Stimulated activated CD4-positive, alpha-beta T cell treated with anti-CD3 and anti-CD28 coated beads, Interleukin-4, amount 100 ng/mL, for 24 hours (primary cell): ENCODE measurements around the gene COA1.
"Not testable (repeated sequence)": the region's sequence is repeated elsewhere in the genome, so short reads cannot be mapped to it uniquely, and the experiment has no call there.

Experiments
- DNase-seq: peaks from one replicate; pipeline ENCODE4 v3.0.0-alpha.2; 2020

Gene COA1

DNA sequence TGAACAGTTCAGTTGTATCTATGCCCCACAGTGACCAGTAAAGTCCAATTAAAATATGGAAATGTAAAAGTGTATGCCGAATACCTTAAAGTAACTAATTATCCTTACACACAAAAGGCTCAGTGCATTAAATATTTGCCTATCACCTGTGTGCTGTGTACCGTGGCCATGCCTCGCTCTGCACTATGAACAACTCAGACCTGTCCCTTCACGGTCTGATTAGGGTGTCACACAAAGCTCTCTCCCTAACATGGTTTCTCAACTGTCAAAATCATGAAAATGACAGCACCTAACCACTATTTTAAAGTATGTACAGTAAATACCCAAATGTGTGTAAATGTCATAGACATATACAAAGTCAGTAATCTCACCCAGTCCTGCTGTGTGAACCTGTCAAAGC lies 103.3 kb downstream of the COA1 start:
- no peak for DNase-seq

DNA sequence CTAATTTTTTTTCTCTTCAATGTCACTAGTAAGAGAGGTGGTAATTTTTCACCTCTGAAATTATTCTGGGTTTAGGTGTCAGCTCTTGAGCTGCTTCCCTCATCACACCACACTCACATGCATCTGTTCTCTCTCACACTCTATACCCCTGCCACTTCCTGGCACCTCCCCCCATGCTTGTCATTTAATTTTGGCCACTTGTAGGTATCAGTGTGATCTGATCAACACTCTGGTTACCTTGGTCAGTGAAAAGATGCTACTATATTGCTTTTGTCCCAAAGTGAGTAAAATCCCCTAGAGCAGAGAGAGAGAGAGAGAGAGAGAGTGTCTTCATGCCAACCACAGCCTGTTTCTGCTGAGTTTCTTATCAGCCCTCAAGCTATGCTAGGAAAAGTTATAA lies 103.9 kb downstream of the COA1 start:
- peak; percentile 36 for DNase-seq

DNA sequence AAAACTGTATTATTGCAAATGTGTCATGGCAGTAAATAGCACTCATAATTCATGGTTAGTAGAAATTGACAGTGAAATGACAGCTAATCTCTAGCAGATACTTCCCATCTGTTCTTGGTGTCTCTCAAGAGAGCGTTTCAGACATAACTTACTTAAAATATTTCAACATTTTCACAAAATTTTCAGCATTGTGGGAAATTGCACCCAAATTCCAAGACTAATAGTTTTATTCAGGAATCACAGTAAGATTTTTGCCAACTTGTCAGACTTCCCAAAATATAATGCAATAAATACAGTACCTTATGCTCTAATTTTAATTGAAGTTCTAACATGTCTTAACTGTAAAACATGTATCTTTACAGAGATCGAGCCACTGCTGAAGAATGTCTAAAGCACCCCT lies 105.2 kb downstream of the COA1 start:
- no peak for DNase-seq

DNA sequence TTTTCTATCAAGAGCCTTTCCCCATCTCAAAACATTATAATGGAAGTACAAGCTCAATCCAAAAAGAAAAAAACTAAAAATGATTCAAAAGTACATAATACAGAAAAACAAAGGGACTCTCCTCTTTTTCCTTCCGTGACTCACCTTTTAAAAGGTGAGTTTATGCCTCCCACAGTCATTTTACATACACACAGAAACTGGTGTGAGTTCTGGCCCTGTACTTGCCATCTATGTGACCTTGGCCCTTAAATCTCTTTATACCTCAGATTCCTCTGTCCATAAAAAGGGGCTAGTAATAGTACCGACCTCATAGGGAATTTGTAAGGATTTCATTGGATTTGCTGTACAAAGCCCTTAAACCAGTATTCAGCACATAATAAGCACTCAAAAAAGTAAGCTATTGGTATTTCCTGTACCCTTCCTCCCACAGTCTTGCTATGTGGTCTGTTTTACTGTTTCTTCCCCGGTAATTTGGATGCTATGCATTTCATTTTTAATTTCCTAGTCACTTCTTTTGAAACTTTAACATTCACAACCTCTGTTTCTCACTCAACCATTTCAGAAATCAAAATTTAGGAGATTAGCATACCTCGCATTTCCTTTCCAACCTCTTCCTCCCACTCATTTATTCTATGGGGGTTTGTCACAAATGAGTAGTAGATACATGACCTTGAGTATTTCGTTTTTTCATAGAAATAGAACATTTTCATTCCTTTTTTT lies 107.4 kb downstream of the COA1 start:
- DNase-seq: no peak

DNA sequence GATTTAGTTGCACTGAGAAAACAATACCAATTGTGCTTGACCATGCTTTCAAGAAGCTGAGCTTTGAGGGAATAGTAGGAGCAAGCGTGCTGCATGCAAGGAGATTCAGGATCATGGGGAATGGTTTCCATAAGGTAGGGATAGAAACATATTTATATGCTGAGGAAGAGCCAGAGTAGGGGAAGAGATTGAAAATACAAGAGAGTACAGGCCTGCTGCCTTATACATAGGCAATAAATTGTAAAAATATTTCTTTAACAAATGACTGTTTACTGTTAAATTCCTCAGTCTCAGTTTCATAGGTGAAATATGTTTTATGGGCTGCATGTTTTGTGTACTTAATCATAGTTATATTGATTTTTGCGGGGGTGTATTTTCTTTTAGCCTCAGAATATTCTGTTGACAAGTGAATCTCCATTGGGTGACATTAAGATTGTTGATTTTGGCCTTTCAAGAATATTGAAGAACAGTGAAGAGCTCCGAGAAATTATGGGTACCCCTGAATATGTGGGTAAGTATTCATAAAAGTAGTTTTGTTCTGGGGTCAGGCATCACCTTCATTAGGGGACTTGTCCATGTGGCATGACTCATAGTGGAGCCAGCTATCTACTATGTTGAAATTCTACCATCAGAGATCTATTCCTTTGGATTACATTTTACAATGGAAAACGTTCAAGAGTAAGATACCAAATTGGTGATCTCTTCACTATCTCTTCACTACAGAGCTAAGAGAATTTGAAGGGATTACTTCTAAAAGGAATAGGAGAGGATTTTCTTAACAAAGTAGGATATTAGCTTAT lies 109.9 kb downstream of the COA1 start:
- no peak for DNase-seq

DNA sequence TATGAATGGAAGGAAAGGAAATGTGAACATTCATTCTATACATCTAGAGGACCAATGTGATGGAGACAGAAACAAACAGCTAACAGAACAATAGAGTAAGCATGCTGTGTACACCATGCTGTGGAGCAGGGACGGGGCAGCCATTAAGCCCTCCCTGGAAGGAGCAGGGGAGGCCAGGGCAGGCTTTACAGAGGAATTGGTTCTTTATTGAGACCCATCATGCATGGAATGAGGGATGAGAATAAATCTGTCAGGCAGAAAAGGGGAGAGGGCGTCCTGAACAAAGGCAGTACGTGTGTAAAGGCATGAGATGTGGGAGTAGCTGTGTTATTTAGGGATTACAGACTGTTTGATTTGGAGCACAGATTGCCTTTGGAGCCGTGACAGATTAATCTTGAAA lies 111.2 kb downstream of the COA1 start:
- no peak for DNase-seq

DNA sequence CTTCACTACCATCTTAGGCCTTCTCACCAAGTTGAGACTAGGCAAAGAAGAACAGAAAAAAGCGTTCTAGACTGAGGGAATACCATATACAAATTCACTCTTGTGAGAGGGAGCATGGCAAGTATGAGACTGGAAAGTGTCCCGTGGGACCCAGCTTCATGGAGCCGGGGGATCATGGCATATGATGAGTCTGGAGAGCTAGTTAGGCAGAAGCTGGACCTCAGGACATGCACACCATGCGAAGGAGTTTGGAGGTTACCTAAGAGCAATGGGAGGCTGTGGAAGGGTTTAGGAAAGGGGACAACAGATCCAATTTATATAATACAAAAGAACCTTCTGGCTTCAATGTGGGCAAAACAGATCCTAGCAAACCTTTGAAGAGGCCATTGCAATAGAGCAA lies 112.3 kb downstream of the COA1 start:
- DNase-seq: no peak

DNA sequence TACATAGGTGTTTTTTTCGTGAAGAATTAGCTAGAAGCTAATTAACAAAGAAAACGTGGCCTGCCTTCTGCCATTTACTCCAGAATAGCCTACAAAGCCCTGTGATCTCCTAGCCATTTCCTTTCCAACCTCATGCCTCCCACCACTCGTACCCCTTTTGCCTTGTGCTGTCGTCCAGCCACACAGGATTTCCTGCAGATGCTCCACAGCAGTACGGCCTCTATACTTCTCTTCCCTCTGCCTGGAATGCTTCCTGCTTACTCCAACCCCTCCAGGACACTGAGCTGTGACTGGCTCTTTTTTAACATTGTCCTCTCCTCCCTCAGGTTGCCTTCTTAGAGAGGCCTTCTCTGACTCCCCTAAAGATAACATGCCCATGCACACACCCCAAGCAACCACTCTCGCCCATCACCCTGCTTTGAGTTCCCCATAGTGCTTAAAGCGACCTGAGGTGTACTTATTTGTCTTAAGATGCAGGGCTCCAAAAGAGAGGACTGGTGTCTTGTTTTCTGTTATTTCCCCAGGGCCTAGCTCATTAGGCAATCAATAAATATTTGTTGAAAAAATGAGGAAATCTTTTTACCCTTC lies 113.7 kb downstream of the COA1 start:
- no peak for DNase-seq

DNA sequence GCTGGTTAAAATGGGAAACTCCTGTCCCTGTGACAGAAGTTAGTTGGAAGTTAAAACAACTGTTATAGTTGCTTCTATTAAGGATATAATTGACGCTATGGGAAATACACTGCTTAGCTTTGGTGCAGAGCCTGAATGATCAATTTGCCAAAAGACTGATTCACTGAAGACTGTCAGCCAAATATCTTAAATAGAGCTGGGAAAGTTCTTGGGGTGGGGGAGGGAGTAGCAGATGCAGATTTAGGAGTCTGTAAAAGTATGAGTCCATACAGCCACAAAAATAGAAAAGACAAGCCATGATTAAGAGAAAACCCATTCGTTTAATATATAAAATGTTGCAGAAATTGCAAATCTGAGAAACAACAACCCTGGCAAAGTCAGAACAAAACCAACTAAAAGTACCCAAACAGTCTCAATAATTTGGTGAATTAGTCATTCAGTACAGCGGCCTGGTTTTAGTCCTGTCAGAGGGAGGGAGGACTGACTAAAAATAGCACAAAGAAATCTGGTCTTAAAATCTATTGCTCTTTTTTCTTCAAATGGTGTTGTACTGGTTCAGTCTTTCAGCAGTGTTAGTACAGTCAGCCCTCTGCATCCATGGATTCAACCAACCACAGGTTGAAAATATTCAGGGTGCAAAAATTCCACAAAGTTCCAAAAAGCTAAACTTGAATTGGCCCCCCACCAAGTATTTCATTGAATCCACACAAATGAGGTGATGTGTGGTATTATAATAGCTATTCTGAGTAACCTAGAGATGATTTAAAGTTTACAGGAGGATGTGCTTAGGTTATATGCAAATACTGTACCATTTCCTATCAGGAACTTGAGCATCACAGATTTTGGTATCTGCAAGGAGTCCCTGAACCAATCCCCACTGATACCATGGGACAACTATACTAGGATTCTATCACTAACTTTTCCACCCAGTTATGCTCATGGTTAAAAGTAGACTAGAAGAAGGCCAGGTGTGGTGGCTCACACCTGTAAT lies 116.4 kb downstream of the COA1 start:
- DNase-seq: peak; percentile 38

DNA sequence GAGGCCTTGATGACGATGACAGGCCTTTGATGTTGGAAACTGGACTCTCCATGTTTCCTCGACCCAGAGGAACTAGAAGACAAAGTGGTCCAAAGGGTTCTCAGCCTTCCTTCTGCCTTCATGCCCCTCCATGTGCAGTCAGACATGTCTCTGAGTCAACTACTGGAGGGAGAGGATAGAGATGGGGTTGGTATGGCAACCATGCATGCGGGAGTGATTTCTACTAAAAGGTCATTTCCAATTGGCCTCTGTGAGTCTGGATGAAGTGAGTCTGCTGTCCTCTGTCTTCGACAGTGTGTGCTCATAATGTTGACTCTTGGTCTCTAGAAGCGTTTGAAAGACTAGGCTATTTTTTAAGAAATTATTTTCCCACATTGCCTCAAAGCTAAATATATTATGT lies 117.2 kb downstream of the COA1 start:
- DNase-seq: no peak

DNA sequence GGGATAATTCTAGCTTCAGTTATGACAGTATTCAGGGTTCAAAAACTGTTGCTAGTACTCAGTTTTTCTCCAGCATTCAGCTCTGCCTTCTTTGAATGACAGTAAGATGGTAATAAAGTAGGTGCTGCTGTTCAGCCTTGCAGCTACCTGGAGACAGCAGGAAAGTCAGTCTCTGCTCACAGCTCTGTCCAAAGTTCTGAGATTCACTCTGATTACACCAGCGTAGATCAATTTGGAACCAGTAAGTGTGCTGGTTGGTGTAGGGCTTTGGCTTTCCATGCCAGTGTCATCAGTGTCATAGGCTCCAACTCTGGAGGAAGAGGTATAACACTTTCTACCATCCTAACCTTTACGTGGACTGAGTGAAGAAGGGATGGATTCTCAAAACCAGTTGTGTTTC lies 120.2 kb downstream of the COA1 start:
- no peak for DNase-seq

DNA sequence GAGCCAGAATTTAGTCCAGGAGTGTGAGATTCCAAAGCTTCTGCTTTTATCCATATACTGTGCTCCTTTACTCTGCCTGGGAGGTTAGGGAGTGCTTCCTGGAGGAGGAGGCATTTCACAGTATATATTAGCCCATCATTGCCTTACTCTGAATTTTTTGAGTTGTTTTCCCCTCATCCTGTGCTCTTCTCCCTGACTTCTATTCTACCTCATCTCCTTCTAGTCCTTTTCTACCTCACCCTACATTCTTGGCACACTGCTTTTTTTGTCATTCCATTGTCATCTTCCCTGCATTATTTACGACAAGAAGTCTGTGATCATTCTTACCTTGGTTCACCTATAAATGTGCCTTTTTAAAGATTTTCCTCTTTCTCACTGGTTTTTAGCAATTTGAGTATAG lies 125.1 kb downstream of the COA1 start:
- DNase-seq: no peak

DNA sequence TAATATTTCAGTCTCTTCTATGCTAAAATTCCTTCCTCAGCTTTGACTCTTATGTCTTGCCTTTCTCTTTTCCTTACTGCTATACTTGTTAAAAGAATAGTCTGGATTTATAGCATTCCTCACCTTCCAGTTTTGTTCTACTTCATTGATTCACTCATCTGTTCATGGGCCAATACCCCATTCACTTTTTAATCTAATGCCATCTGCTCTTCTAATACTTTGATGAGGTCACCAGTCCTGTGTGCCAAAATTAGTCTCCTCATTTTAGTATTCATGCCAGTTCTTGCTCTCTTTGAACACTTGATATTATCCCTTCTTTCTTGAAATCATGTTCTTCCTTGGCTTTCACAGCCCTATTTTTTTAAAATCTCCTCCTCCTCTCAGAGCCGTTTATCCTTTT lies 127.1 kb downstream of the COA1 start:
- no peak for DNase-seq

DNA sequence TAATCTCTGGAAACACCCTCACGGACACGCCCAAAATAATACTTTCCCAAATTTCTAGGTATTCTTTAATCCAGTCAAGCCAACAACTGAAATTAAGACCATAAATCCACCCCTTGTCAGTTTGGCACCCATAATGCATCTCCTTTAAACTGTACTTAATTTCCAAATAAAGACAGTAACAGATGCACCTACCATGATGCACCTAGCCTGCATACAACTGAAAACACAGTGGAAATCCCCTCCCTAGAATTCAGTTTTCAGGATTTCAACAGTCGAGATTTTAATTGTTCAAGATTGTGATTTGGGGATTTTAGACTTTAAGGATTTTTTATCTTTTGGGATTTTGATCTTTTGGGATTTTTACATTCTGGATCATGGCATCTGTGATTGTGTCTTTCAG lies 129.3 kb downstream of the COA1 start:
- DNase-seq: no peak

DNA sequence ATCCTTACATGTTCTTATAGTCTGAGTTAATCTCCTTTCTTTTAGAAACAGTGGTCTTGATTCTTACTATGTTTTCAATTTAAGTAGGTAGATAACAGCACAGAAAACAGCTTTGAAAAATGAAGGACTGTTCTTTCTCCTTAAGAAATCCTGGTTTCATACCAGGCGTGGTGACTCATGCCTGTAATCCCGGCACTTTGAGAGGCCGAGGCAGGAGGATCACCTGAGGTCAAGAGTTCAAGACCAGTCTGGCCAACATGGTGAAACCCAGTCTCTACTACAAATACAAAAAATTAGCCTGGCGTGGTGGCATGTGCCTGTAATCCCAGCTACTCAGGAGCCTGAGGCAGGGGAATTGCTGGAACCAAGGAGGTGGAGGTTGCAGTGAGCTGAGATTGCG lies 132.9 kb downstream of the COA1 start:
- not testable (repeated sequence) for DNase-seq

DNA sequence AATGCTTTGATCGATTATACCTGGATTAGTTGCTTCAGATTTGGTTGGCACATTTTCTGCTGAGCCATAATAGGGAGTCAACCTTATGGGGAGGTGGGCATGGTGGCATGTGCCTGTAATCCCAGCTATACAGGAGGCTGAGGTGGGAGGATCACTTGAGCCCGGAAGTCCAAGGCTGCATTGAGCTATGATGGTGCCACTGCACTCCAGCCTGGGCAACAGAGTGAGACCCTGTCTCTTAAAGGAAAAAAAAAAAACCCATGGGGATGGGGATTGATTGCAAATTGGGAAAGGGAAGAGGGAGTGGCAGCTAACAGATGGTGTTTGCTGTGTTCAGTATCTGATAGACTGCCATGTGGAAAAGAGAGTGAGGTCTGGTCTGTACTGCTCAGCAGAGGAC lies 135.3 kb downstream of the COA1 start:
- DNase-seq: no peak

DNA sequence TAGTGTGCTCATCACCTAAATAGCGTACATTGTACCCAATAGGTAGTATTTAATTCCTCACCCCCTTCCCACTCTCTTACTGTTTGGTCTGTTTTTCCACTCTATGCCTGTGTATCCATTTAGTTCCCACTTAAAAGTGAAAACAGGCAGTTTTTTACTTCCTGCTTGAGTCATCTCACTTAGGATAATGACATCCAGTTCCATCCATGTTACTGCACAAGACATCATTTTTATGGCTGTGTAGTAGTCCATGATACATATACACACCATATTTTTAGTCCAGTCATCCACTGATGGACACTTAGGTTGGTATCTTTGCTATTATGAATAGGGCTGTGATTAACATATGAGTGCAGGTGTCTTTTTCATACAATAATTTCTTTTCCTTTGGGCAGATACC lies 136.3 kb downstream of the COA1 start:
- DNase-seq: no peak

DNA sequence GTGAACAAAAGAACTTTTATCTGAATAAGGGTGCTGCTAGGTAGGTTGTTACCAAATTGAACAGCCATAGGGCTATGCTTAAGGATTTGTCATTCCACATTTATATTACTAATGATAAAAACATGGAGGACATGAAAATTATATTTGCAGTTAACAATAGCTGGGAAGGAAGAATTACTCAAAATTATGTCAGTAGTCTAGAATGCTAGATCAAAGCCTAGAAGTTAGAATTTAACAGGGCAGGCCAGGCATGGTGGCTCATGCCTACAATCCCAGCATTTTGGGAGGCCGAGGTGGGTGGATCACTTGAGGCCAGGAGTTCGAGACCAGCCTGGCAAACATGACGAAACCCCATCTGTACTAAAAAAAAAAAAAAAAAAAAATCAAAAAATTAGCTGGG lies 137.0 kb downstream of the COA1 start:
- DNase-seq: no peak

DNA sequence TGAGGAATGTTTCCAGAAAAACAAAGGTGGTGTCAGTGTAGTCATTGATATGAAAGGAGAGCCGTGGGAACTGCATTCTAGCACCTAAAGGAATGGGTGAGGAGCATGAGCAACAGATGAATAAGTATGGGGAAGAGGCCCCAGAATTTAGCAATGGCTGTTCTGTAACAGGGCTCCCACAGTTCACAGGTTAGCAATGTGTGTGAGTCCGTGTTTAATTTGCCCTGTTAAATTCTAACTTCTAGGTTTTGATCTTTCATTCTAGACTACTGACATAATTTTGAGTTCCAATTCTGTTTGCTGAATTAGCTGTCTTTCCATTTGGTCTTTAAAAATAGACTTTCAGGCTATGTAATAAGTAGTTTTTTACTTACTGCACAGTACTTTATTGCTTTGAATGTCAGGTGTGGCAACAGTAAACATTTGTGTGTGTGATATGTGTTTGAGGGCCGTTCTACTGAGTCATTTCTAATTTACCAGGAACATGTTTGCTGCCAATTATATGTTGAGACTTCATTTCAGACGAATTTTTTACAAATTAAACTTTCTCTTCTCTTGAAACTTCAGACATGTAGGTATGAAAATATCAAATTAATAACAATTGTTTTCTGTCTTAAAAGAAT lies 137.7 kb downstream of the COA1 start:
- DNase-seq: no peak

DNA sequence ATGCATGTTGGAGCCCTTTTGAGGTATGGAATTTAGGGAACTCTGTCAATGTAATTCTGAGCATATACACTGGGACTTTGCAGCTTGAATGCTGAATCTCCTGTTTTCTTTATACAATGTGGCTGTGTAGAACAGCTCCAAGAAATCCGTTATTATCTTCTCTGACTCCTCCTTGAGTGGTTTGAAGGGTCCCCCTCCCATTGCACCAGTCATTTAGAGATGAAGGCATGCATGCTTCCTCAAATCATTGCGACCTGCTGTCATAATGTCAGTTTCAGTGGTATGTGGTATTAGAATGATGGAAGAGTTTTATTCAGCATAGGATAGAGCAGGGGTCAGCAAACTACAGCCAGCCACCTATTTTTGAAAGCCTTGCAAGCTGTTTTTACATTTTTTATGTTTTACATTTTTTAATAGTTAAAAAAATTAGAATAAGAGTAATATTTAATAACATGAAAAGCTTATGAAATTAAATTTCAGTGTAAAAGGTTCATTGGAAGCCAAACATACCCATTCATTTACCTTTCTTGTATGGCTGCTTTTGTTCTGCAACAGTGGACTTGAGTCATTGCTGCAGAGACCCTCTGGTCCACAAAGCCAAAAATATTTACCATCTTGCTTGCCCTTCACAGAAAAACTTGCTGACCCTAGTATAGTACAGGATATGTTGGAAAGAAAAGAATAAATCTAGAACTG lies 138.3 kb downstream of the COA1 start:
- peak; percentile 57 for DNase-seq

DNA sequence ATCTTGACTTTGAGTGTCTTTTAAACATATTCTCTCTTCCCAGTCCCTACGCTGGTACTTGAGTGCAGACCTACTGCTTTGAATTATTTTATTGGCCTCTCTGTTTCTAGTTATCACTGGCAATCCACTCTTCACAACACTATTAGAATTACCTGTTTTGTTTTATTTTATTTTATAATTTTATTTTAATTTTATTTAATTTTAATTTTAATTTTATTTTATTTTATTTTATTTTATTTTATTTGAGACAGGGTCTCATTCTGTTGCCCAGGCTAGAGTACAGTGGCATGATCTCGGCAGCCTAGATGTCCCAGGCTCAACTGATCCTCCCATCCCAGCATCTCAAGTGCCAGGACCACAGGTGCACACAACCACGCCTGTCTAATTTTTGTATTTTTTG lies 139.6 kb downstream of the COA1 start:
- no peak for DNase-seq
